Ovary (tissue), 9 donors: ENCODE measurements around the gene EMID1. TPM values are rescaled to one million over a fixed set of nuclear protein-coding genes. Genes with fewer than 3 reads are reported as not detected.
"Not testable (repeated sequence)": the region's sequence is repeated elsewhere in the genome, so short reads cannot be mapped to it uniquely, and the experiment has no call there.

Source experiments
- DNase-seq, 5 donors: peaks; one replicate each; pipeline ENCODE4 v3.0.0-alpha.2; 2019 to 2020
- H3K27ac ChIP-seq, 2 donors: fragments of 200-600 bp; one replicate each; pipeline versions ENCODE4 v1.5.1 to v1.8.0; 2019 to 2022
- H3K27me3 ChIP-seq: fragments of 200-600 bp; one replicate; pipeline ENCODE4 v1.8.0; 2022
- H3K36me3 ChIP-seq: fragments of 200-600 bp; sonication (generic); one replicate; pipeline ENCODE4 v1.5.1; 2019
- H3K4me1 ChIP-seq: one replicate; pipeline ENCODE4 v1.8.1; 2013; ENCODE audit warnings: mild to moderate bottlenecking, moderate library complexity; ENCODE audit not compliant: insufficient read depth
- H3K4me3 ChIP-seq: fragments of 200-600 bp; sonication (generic); one replicate; pipeline ENCODE4 v1.5.1; 2017
- H3K9me3 ChIP-seq, 2 donors: fragments of 200-600 bp in 1 of 2; sonication (generic) in 1 of 2; one replicate each; pipeline versions ENCODE4 v1.5.1 to v1.8.1; 2013 to 2019; ENCODE audit warnings: mild to moderate bottlenecking in 1 of 2, moderate library complexity in 1 of 2
- EP300 ChIP-seq: sonication (generic); formaldehyde crosslinking; IDR thresholded peaks from one replicate; pipeline ENCODE4 v1.6.1; 2017; ENCODE audit warnings: antibody characterized with exemption
- POLR2A ChIP-seq: fragments of 450-650 bp; IDR thresholded peaks from one replicate; pipeline ENCODE4 v1.6.1; 2017; ENCODE audit warnings: antibody characterized with exemption, mild to moderate bottlenecking, moderate library complexity
- WGBS, 3 donors: extraction: QIAGEN DNeasy Blood & Tissue Kit in 1 of 3; methylation state at CpG; one replicate each; pipeline versions ENCODE4 v1.1.5 to v1.1.7; 2013 to 2017; 5-methylcytosine and 5-hydroxymethylcytosine counted together
- intact Hi-C, 4 donors: fragments of 100-400 bp; cut with DNase I; formaldehyde crosslinking; loops; one replicate each; pipeline versions ENCODE4 v1.11.0 to v1.15.1; 2022 to 2023
- polyA plus RNA-seq, 2 donors: library from polyadenylated mRNA; stranded (reverse); fragments of 200-250 nt in 1 of 2; fragments of 350-450 nt in 1 of 2; fragmentation: Illumina TruSeq in 1 of 2; extraction: RNeasy Lipid Tissue Mini Kit (QIAGEN cat#74804) in 1 of 2; gene quantifications; one replicate each; pipeline ENCODE4 v1.2.3, GENCODE V29; 2013 to 2014
- total RNA-seq, 7 donors: library from RNA; depleted of rRNA in 2 of 7; stranded (reverse); fragments of >200 nt in 2 of 7; fragmentation: NEBNext Ultra II Directional in 3 of 7; extraction: Animal tissue kit (Norgen Biotek cat#: 25700) in 3 of 7; gene quantifications; one replicate each; pipeline versions ENCODE4 v1.1.0 to v1.2.4, GENCODE V29; 2016 to 2023
- TF ChIP-seq, protein P1 (sequence below), 3 donors: fragments of 450-650 bp in 2 of 3; fragments of 200-600 bp in 1 of 3; IDR thresholded peaks; one replicate each; pipeline versions ENCODE4 v1.5.1 to v1.8.0; 2016 to 2022; ENCODE audit warnings: antibody characterized with exemption in 3 of 3, mild to moderate bottlenecking in 1 of 3
- donor health status: DM: no; HTN: no; CAD: no; lungs with moderate emphysema.
- donor health status: DM: no; HTN: no; CAD: no.
- donor health status: Bipolar disorder and iron deficiency.
- donor health status: DM: yes; HTN: yes; CAD: no.
- donor health status: DM: no; HTN: no; CAD: no.
- donor health status: DM: yes; HTN: yes; CAD: no.

Gene EMID1
- total and polyA plus RNA-seq, 9 donors, result 2.6 to 11.2 (median 8.6) TPM

DNA sequence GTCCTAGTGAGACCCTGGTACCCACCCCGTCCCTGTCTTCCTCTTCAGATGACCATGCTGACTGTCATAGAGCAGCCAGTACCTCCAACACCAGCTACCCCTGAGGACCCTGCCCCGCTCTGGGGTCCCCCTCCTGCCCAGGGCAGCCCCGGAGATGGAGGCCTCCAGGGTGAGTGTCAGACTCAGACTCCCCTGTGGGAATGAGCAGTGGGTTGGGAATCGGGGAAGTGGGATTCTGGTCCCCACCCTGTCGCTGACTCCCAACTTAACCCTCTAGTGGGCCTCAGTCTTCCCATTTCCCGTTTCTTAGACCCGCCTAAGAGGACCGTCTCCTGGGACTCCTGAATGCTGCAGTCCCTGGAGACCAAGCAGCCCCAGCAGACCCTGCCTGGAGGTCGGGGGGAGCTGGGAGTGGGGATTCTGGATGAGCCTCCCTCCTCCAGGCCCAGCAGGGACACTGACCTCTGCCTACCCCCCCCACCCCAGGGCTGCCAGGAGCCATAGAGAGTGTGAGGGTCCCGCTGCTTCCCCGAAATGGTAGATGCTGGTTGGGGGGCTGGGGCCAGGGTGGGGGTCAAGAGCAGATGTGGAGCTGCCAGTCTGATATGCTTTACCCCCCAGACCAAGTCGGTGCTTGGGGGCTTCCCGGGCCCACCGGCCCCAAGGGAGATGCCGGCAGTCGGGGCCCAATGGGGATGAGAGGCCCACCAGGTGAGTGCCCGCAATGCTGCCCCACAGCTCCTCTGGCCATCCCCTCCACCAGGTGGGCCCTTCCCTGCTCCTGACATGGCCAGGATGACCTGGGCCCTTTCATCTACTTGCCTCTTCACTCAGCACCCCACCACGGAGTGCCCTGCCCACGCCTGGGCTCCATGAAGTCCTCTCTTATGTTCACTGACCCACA, 25.5 kb downstream of the EMID1 start:
- peak overlapping the region in 1 of 2 donors; percentile 59 for H3K27ac ChIP-seq
- no peak overlapping the region for H3K4me3 ChIP-seq
- DNase-seq, result peak in 1 of 5 donors; percentile 40
- intact Hi-C loops, result loop anchor here in 1 of 4 donors (10.0 kb wide), 1 partner anchor 186 kb away; no protein-coding TSS in a partner anchor
- H3K36me3 ChIP-seq, result no peaks in the 10 kb centered on the region
- H3K27me3 ChIP-seq, result no peaks in the 10 kb centered on the region
- peaks cover 12% of the 10 kb centered on the region for H3K4me1 ChIP-seq
- 91 to 93% (median 92%) methylated on average over 18 to 19 of the region's 19 CpGs for WGBS, 3 donors
- no peaks in the 10 kb centered on the region for H3K9me3 ChIP-seq
- TF ChIP-seq EP300 (no peak), POLR2A (no peak)
- TF ChIP-seq, protein P1, sequence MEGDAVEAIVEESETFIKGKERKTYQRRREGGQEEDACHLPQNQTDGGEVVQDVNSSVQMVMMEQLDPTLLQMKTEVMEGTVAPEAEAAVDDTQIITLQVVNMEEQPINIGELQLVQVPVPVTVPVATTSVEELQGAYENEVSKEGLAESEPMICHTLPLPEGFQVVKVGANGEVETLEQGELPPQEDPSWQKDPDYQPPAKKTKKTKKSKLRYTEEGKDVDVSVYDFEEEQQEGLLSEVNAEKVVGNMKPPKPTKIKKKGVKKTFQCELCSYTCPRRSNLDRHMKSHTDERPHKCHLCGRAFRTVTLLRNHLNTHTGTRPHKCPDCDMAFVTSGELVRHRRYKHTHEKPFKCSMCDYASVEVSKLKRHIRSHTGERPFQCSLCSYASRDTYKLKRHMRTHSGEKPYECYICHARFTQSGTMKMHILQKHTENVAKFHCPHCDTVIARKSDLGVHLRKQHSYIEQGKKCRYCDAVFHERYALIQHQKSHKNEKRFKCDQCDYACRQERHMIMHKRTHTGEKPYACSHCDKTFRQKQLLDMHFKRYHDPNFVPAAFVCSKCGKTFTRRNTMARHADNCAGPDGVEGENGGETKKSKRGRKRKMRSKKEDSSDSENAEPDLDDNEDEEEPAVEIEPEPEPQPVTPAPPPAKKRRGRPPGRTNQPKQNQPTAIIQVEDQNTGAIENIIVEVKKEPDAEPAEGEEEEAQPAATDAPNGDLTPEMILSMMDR (IDR thresholded peaks at IDR 0.05), result no peak

DNA sequence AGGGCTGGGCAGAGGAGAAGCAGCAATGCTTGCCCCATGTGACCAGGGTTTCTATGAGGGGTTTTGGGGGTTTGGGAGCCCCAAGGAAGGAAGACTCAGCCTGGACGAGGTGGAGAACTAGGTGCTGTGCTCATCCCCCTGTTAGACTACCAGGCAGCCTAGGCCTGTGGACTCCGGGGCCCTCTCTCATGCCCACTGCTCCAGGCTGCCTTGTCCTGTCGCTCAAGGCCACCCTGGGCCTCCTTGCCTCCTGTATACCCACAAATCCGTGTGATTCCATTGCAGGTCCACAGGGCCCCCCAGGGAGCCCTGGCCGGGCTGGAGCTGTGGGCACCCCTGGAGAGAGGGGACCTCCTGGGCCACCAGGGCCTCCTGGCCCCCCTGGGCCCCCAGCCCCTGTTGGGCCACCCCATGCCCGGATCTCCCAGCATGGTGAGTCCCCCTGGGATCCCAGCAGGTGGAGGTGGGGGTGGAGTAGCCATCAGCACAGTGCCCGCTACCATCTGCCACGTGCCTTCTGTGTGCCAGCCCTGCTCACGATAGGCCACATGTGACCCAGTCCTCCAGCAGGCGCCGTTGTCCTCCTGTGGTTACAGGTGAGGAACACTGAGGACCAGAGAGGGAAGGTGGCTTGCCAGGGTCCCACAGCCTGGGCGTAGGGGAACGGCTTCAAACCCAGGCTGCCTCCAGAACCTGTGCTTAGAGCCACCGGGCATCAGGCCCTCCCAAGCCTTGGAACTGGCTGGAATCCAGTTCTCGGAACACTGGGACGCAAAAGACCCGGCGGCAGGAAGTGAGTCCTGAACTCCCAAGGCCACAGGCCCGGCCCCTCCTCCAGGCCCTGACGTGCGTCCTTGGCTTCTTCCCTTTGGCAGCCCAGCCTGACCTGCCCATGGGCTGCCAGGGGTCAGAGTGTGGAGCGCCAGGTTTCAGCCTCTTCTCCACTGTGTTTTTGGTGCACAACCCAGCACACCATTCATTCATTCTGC, 26.6 kb downstream of the EMID1 start:
- H3K4me3 ChIP-seq, result no peak overlapping the region
- H3K27ac ChIP-seq, result peak overlapping the region in 1 of 2 donors; percentile 59
- no peaks in the 10 kb centered on the region for H3K27me3 ChIP-seq
- peak; percentile 91 to 94 (median 92) for DNase-seq
- TF ChIP-seq, protein P1 (IDR thresholded peaks at IDR 0.05), result no peak
- TF ChIP-seq POLR2A (no peak), EP300 (no peak)
- H3K9me3 ChIP-seq, result no peaks in the 10 kb centered on the region
- intact Hi-C loops, result loop anchor here in 1 of 4 donors (10.0 kb wide), 1 partner anchor 187 kb away; no protein-coding TSS in a partner anchor
- H3K36me3 ChIP-seq, result no peaks in the 10 kb centered on the region
- H3K4me1 ChIP-seq, result peaks cover 12% of the 10 kb centered on the region
- WGBS, 3 donors, result 37 to 43% (median 37%) methylated on average over 20 to 22 of the region's 22 CpGs

DNA sequence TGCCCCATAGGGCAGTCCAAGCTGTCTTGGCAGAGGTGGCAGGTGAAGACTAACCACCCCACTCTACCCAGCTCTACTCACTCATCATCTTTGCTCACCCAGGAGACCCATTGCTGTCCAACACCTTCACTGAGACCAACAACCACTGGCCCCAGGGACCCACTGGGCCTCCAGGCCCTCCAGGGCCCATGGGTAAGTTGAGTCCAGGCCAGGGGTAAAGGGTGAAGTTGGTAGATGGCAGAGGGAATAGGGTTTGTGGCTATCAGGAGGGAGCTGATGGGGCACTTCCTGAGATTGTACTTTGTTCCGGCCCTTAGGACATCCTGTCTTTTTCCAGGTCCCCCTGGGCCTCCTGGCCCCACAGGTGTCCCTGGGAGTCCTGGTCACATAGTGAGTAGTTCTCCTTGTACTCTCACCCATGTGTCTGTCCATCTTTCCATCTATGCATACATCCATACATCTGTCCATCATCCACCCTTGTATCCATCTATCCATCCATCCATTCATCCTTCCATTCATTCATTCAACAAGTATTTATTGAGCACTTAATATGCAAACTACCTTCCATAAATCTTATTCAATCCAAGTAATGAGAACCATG, 27.7 kb downstream of the EMID1 start:
- TF ChIP-seq, protein P1 (IDR thresholded peaks at IDR 0.05), result no peak
- TF ChIP-seq POLR2A (no peak), EP300 (no peak)
- 62 to 90% (median 79%) methylated on average over 1 of the region's 1 CpG for WGBS, 3 donors
- no peaks in the 10 kb centered on the region for H3K36me3 ChIP-seq
- peaks cover 12% of the 10 kb centered on the region for H3K4me1 ChIP-seq
- no peaks in the 10 kb centered on the region for H3K27me3 ChIP-seq
- intact Hi-C loops, result loop anchor here in 1 of 4 donors (10.0 kb wide), 1 partner anchor 189 kb away; no protein-coding TSS in a partner anchor
- no peak overlapping the region for H3K4me3 ChIP-seq
- no peak overlapping the region for H3K27ac ChIP-seq
- no peaks in the 10 kb centered on the region for H3K9me3 ChIP-seq
- DNase-seq, result no peak

DNA sequence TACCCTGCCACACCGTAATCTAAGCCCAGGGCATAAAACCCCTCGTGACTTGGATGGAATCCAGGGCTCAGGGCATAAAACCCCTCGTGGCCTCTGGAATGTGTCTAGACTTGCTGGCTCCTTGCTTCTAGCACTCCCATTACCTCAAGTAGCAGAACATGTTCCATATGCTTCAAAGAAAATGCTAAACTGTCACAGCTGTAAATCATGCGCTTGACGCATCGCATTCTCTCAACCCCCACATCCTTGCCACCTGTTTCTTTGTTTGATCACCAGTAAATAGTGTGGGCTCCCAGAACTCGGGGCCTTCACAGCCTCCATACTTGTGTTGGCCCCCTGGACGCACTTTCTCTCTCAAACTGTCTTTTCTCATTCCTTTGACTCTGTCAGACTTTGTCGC, 34.8 kb downstream of the EMID1 start:
- 73 to 77% (median 74%) methylated on average over 9 of the region's 9 CpGs for WGBS, 3 donors
- H3K4me1 ChIP-seq, H3K27me3 ChIP-seq, H3K36me3 ChIP-seq, H3K27ac ChIP-seq, H3K4me3 ChIP-seq, DNase-seq, H3K9me3 ChIP-seq: not testable (repeated sequence)
- intact Hi-C loops, result loop anchor here in 3 of 4 donors (5.0 to 10.0 kb wide), 6 partner anchors 83 to 386 kb away; no protein-coding TSS in a partner anchor
